ENCODE measurements around the gene SAXO1. TPM values are rescaled to one million over a fixed set of nuclear protein-coding genes. Genes with fewer than 3 reads are reported as not detected.

Gene SAXO1
- total RNA-seq, 1 experiment from 2014 or later, result not detected

DNA sequence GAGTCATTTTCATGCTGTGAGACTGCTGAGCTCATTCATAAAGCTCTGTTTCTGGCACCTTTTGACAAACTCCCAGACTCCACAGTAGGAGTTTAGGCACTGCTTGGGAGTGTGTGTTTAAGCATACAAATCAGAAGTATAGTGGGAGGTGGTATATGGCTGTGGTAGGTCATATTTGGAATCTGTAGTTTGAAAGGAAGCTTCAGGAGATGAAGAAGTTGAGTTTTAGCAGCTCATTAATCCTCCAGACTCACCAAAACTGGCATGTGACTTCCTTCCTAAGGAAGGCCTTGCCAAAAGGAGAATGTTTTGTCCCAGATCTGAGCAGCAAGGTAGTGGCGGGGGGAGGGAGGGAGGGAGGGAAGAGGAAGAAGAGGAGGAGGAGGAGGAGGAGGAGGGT is 52.8 kb downstream of the SAXO1 start:
- ChIA-PET CTCF (interaction anchor here (1.1 to 1.6 kb wide), 2 partner anchors 33 to 725 kb away, joined by 3 to 5 read pairs; no protein-coding TSS in a partner anchor), POLR2A (no interaction called here)
- intact Hi-C loops (cut with micrococcal nuclease), result no loop called here
- Mint-ChIP-seq H3K4me3 (ENCODE audit: unreplicated experiment) (no peak overlapping the region), H3K36me3 (ENCODE audit: insufficient read depth, unreplicated experiment) (no peaks in the 10 kb centered on the region), H3K9me3 (ENCODE audit: unreplicated experiment) (no peaks in the 10 kb centered on the region), H3K4me1 (ENCODE audit: insufficient read depth, unreplicated experiment) (peaks cover 5% of the 10 kb centered on the region), H3K27me3 (ENCODE audit: insufficient read depth, unreplicated experiment) (no peaks in the 10 kb centered on the region), H3K27ac (ENCODE audit: low read depth, unreplicated experiment) (no peak overlapping the region)
- TF ChIP-seq, protein P1, sequence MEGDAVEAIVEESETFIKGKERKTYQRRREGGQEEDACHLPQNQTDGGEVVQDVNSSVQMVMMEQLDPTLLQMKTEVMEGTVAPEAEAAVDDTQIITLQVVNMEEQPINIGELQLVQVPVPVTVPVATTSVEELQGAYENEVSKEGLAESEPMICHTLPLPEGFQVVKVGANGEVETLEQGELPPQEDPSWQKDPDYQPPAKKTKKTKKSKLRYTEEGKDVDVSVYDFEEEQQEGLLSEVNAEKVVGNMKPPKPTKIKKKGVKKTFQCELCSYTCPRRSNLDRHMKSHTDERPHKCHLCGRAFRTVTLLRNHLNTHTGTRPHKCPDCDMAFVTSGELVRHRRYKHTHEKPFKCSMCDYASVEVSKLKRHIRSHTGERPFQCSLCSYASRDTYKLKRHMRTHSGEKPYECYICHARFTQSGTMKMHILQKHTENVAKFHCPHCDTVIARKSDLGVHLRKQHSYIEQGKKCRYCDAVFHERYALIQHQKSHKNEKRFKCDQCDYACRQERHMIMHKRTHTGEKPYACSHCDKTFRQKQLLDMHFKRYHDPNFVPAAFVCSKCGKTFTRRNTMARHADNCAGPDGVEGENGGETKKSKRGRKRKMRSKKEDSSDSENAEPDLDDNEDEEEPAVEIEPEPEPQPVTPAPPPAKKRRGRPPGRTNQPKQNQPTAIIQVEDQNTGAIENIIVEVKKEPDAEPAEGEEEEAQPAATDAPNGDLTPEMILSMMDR (IDR thresholded peaks at IDR 0.05; ENCODE audit: unreplicated experiment), result no peak
- no peak for DNase-seq (ENCODE audit: unreplicated experiment)
- BruUV-seq (replicated peaks), result no TSS peak

DNA sequence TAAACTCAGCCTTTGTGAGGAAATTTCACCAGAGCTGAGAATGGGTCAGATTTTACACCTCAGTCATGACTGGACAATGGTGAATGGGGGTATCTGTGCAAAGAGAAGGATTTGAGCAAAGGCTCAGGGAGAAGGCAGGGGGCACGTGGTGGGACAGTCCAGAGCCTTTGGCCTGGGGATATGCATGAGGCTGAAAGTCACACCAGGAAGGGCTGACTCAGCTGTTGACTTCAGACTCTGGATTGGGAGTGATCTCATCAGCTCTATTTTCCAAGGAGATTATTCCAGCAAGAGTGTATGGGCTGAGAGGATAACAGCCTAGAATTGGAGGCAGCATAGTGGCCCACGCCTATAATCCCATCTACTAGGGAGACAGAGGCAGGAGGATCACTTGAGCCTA is 53.6 kb downstream of the SAXO1 start:
- intact Hi-C loops (cut with micrococcal nuclease), result no loop called here
- no TSS peak for BruUV-seq (replicated peaks)
- Mint-ChIP-seq H3K9me3 (ENCODE audit: unreplicated experiment) (no peaks in the 10 kb centered on the region), H3K4me1 (ENCODE audit: insufficient read depth, unreplicated experiment) (peaks cover 5% of the 10 kb centered on the region), H3K27me3 (ENCODE audit: insufficient read depth, unreplicated experiment) (peaks cover 6% of the 10 kb centered on the region), H3K36me3 (ENCODE audit: insufficient read depth, unreplicated experiment) (no peaks in the 10 kb centered on the region), H3K27ac (ENCODE audit: low read depth, unreplicated experiment) (no peak overlapping the region), H3K4me3 (ENCODE audit: unreplicated experiment) (no peak overlapping the region)
- ChIA-PET POLR2A (interaction anchor here (0.6 kb wide), 1 partner anchor 245 kb away, joined by 3 read pairs; no protein-coding TSS in a partner anchor), CTCF (interaction anchor here (1.1 to 1.6 kb wide), 2 partner anchors 34 to 725 kb away, joined by 3 to 5 read pairs; no protein-coding TSS in a partner anchor)
- TF ChIP-seq, protein P1 (IDR thresholded peaks at IDR 0.05; ENCODE audit: unreplicated experiment), result no peak
- peak; percentile 18 for DNase-seq (ENCODE audit: unreplicated experiment)

DNA sequence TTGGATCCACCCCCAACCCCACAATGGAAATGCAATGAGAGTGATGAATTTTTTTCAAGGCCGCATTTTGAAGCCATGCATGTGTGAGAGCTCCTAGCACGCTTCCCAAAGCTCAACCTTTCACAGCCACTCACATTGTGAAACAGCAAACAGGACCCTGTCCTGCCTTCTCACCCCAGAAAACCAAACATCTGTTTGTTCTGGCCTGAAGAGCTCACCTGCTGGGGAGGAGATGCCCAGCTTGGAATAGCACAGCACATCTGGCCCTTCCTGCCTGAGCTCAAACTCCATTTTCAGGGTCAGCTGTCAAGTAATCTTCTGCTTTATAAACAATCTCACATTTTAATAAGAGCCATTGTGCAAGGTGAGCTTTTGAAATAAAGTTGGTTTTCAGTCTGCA is 54.8 kb downstream of the SAXO1 start:
- ChIA-PET CTCF (interaction anchor here (0.7 to 0.9 kb wide), 2 partner anchors 9 to 32 kb away, joined by 4 to 5 read pairs; no protein-coding TSS in a partner anchor), POLR2A (no interaction called here)
- DNase-seq (ENCODE audit: unreplicated experiment), result no peak
- TF ChIP-seq, protein P1 (IDR thresholded peaks at IDR 0.05; ENCODE audit: unreplicated experiment), result no peak
- no TSS peak for BruUV-seq (replicated peaks)
- no peaks in the 10 kb centered on the region for H3K36me3 Mint-ChIP-seq (ENCODE audit: insufficient read depth, unreplicated experiment)
- H3K4me3 Mint-ChIP-seq (ENCODE audit: unreplicated experiment), result no peak overlapping the region
- no peaks in the 10 kb centered on the region for H3K9me3 Mint-ChIP-seq (ENCODE audit: unreplicated experiment)
- no peak overlapping the region for H3K27ac Mint-ChIP-seq (ENCODE audit: low read depth, unreplicated experiment)
- H3K4me1 Mint-ChIP-seq (ENCODE audit: insufficient read depth, unreplicated experiment), result peaks cover 5% of the 10 kb centered on the region
- intact Hi-C loops (cut with micrococcal nuclease), result no loop called here
- H3K27me3 Mint-ChIP-seq (ENCODE audit: insufficient read depth, unreplicated experiment), result peaks cover 14% of the 10 kb centered on the region

DNA sequence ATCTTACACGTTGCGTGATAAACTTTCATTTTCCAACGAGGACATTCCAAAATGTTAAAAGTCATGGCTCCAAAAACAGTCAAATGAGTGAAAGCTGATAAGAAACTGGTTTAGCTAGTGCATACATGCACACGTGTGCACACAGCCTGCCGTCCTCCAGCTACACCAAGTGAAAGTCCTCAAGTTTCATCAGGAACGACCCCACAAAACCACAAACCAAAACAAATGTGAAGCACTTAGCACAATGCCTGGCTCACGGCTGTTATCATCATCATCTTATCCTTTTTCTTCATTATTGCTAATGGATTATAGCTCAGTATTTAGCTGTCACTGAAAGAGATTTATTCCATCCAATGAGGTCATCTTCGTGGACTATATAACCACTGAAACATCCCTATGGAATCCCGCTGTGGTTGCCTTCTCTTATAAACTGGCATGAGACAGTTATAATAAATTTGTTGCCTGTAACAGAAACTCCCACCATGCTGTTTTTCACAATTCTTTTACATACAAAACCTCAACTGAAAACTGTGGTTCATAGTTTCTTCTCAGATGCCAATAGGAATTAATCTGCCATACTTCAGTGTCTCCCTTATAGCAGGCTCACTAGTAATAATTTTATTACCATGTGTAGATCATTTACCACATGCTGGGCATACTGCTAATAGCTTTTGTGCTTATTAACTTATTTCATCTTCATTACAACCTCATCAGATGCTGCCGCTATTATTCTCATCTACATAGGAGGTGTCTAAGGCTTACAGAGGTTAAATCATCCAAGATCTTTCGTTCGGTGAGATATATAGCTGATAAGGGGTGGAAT is 56.1 kb downstream of the SAXO1 start:
- intact Hi-C loops (cut with micrococcal nuclease), result no loop called here
- Mint-ChIP-seq H3K36me3 (ENCODE audit: insufficient read depth, unreplicated experiment) (no peaks in the 10 kb centered on the region), H3K4me1 (ENCODE audit: insufficient read depth, unreplicated experiment) (peaks cover 5% of the 10 kb centered on the region), H3K27me3 (ENCODE audit: insufficient read depth, unreplicated experiment) (peaks cover 23% of the 10 kb centered on the region), H3K4me3 (ENCODE audit: unreplicated experiment) (no peak overlapping the region), H3K9me3 (ENCODE audit: unreplicated experiment) (no peaks in the 10 kb centered on the region), H3K27ac (ENCODE audit: low read depth, unreplicated experiment) (no peak overlapping the region)
- no TSS peak for BruUV-seq (replicated peaks)
- ChIA-PET CTCF (interaction anchor here (1.1 kb wide), 1 partner anchor 19 kb away, joined by 3 read pairs; no protein-coding TSS in a partner anchor), POLR2A (no interaction called here)
- DNase-seq (ENCODE audit: unreplicated experiment), result no peak
- TF ChIP-seq, protein P1 (IDR thresholded peaks at IDR 0.05; ENCODE audit: unreplicated experiment), result no peak

Measured in MCF 10A (cell line).